GM21526 (cell line): ENCODE results near the gene LDLRAD3.

Source experiments
- ATAC-seq: cut with Tn5 transposase; IDR thresholded peaks from one replicate; pipeline ENCODE4 v1.9.1; 2021; ENCODE audit warnings: moderate library complexity; ENCODE audit not compliant: unreplicated experiment, low FRiP score

LDLRAD3 gene

DNA sequence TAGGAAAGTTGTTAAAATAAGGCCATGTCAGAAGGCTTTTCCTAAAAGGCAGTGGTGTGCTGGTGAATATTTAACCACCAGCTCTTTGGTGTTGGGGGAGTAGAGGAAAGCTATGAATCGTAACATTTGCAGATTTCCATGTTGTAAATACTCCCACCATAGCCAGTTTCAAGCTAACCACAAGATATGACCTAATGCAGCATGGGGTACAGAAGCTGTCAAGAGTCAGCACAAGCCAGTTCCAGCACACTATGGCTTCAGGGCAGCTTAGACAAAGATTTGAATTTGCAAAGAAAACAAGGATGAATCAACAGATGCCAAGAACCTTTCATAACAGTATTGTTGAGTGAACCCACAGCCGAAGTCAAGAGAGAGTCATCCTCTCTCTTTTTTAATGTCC lies 305.4 kb downstream of the LDLRAD3 start:
- ATAC-seq: no peak

GRCh38 chr11:36251823-36252222 lies 308.0 kb downstream of the LDLRAD3 start:
- no peak for ATAC-seq

GRCh38 chr11:36253238-36253637 lies 309.4 kb downstream of the LDLRAD3 start:
- ATAC-seq: no peak

DNA sequence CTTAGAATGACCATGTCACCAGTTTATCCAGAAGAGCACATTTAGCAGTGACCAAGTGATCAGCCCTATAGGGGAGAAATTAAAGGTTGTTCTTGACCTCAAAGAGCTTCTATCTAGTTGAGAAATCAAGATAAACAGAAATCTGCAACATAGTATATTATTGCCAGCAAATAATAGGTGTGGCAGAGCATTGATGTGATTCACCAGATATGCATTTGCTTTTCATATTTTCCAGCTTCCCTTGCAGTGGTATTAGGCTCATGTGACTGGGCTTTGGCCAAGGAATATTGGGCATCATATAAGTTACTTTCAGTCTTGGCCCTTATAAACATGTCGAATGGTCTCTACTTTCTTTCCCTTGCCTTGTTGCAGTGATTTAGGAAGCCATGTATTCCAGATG lies 310.9 kb downstream of the LDLRAD3 start:
- no peak for ATAC-seq

GRCh38 chr11:36257351-36257750 lies 313.5 kb downstream of the LDLRAD3 start:
- no peak for ATAC-seq

- no peak for ATAC-seq
Observed at GRCh38 chr11:36258730-36259360, 315.0 kb downstream of the LDLRAD3 start.

DNA sequence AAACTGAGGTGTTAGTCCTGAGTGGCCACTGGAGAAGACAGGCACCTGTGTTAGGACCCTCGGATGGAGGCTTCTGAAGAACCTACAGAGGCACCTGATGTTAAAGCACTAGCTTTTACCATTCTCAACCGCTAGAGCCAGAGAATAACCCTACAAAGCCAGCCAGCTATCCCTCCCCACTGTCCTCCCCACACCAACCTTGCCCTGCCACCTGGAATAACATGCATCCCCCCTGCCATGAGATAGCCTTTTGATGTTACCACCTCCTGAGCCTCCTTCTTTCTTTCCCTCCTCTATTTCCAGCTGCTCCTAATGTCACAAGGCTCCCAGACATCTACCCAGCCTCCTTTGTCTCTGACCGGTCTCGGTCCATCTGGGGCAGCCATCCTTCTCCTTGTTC lies 317.2 kb downstream of the LDLRAD3 start:
- no peak for ATAC-seq

- no peak for ATAC-seq
Observed at GRCh38 chr11:36264011-36264972, 320.4 kb downstream of the LDLRAD3 start.

DNA sequence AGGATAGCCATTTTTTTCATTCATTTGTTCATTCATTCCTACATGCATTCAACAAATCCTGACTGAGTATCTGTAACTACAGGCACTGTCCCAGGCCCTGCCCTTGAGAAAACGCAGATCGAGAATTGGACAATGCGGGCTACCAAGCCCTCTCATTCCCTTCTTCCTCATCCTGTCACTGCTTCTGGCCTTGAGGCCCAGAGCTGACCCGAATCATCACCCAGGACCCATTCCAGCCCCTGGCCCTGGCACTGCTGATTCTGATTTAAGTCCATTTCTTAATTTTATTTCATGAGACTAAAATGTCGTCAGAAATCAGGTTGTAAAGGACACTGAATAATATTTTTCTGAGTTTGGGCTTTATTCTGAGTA lies 321.1 kb downstream of the LDLRAD3 start:
- no peak for ATAC-seq

DNA sequence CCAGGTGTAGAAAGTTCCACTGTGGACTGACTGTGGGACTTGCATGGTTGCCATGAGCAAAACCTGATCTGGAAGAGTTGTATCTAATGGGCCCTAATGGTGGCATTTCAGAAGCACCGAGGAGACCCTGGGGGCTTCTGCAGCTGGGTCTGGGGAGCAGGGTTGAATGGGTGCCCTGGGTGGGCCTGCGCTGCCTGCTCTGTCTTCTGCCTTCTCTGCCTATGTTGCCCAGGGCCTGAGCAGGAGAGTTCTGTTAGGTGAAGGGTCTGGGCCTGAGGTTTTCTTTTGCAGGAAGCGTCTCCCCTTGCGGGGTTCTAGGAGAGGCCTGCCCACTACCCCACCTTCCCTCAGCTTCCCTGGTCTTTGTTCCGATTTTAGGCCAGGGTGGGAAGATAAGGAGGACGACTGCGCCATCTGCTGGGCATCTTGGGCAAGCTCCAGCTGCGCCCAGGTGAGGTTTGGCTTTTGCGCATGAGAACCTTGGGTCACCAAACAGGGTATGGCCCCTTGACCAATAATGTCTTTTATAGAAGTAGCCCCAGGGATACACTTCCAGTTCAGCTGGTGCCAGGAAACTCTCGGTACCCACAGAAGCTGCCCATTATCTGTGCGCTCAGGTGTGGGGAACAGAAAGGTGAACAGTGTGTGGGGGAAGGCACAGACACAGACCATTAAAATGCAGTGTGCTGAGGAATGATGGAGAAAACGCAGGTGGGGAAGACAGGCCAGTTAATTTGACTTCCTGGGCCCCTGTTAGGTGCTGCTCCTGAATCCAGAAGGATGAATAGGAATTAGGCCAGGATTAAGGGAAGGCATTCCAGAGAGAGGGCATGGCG lies 322.1 kb downstream of the LDLRAD3 start:
- peak; percentile 82 for ATAC-seq

DNA sequence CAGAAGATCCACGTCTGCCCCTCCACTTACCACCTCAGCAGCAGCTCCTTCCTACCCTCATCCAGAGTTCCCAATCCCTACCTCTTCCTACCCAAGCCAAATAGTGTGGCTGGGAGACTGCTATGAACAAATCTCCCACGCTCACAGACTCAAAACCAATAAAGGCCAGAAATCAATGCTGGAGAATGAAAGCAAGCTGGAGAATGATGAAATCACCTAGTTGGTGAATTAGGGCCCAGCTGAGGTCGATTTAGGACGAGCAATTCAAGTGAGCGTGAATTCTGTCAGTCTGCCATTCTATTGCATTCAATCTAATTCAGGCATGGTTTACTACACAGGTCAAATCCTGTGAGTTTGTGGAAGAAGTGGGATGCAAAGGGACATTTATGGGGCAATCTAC lies 322.9 kb downstream of the LDLRAD3 start:
- ATAC-seq: no peak

GRCh38 chr11:36268337-36268985 lies 324.6 kb downstream of the LDLRAD3 start:
- ATAC-seq: no peak

- no peak for ATAC-seq
Observed at GRCh38 chr11:36270701-36271100, 326.8 kb downstream of the LDLRAD3 start.

DNA sequence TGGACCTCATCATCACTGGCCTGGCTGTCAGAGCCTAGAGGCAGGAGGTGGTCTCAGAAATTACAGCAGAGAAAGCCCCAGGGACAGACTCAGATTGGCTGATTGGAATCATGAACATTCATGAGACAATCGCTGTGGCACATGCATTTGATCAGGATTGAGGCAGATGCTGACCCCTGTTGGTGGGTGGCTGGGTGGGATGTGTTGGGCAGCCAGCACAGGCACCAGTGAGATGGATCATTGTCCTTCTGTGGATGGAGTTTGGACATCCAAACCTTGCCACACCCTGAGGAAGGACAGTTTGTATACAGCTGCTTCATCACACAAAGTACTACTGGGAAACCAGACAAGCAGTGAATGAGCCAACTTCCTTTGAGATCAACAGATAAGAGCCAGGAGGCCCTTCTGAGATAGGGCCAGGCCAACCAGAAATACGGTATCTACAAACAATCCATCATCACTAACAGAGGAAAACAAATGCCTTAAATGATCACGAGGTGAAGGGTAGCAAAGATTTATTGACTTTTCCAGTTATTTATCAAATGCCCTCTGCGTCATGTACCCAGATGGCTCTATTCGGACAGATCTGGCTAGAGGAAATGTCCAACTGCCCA lies 328.0 kb downstream of the LDLRAD3 start:
- ATAC-seq: no peak

DNA sequence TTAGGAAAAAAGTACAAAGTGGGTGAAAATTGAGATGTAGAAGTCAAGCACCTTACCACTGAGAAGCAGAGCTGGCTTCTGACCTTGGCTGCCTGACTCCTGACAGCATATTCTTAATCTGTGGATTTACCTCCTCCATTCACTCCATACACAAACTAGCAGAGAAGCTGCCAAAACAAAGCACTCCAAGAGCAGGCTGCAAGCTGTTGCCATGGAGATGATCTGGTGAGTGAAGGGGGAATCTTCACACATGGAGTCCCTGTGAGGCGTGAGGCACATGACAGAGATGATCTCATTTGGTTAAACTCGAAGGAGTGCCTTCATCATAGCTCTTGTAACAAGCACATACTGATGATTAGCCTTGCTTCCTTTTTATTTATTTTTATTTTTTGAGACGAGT lies 329.2 kb downstream of the LDLRAD3 start:
- ATAC-seq: no peak

DNA sequence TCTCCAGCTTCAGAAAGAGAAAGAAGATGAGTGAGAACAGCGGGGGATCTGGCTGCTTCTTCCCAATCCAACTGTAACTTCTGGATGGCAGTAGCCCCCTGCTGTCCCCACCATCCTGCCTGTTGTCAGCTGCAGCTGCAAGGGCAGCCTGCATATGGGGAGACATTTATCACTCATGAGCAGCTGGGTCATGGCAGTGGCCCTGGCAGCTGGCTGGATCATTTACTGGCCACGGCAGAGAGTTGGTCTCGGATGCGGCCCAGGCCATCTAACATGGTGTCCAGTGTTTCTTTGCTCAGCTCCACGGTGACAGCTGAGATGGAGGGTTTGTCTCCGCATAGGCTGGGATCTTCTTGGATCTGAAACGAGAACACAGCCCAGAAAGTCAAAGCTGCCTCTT lies 330.6 kb downstream of the LDLRAD3 start:
- no peak for ATAC-seq

GRCh38 chr11:36278531-36279282 lies 334.8 kb downstream of the LDLRAD3 start:
- ATAC-seq: no peak

- no peak for ATAC-seq
Observed at GRCh38 chr11:36280531-36280930, 336.7 kb downstream of the LDLRAD3 start.
